IgD-negative memory B cell (primary cell): ENCODE measurements around the gene ABCA6. TPM values are rescaled to one million over a fixed set of nuclear protein-coding genes. Genes with fewer than 3 reads are reported as not detected.
"Not testable (repeated sequence)": the region's sequence is repeated elsewhere in the genome, so short reads cannot be mapped to it uniquely, and the experiment has no call there.

Experiments used
- H3K27ac Mint-ChIP-seq, 3 donors: one replicate each; pipeline ENCODE4 v1.8.0; 2020 to 2022; ENCODE audit warnings: mild to moderate bottlenecking in 3 of 3, mixed read lengths in 3 of 3, moderate library complexity in 1 of 3
- H3K27me3 Mint-ChIP-seq: one replicate; pipeline ENCODE4 v1.8.0; 2021; ENCODE audit warnings: mixed read lengths
- H3K36me3 Mint-ChIP-seq: one replicate; pipeline ENCODE4 v1.8.0; 2020; ENCODE audit warnings: mild to moderate bottlenecking, mixed read lengths
- H3K4me1 Mint-ChIP-seq, 3 donors: one replicate each; pipeline ENCODE4 v1.8.0; 2020 to 2022; ENCODE audit warnings: mixed read lengths in 3 of 3, mild to moderate bottlenecking in 1 of 3
- H3K4me3 Mint-ChIP-seq, 4 donors: one replicate each; pipeline ENCODE4 v1.8.0; 2020 to 2022; ENCODE audit warnings: mild to moderate bottlenecking in 4 of 4, mixed read lengths in 4 of 4, moderate library complexity in 3 of 4
- H3K9me3 Mint-ChIP-seq, 3 donors: one replicate each; pipeline ENCODE4 v1.8.0; 2020 to 2021; ENCODE audit warnings: mixed read lengths in 3 of 3, mild to moderate bottlenecking in 1 of 3
- polyA plus RNA-seq: library from polyadenylated mRNA; unstranded; fragments of 300-500 nt; fragmentation: Illumina TruSeq; gene quantifications from one replicate; pipeline ENCODE4 v1.2.3, GENCODE V29; 2021

The ABCA6 gene
- polyA plus RNA-seq, 1 donor from 2014 or later: 0.80 TPM

DNA sequence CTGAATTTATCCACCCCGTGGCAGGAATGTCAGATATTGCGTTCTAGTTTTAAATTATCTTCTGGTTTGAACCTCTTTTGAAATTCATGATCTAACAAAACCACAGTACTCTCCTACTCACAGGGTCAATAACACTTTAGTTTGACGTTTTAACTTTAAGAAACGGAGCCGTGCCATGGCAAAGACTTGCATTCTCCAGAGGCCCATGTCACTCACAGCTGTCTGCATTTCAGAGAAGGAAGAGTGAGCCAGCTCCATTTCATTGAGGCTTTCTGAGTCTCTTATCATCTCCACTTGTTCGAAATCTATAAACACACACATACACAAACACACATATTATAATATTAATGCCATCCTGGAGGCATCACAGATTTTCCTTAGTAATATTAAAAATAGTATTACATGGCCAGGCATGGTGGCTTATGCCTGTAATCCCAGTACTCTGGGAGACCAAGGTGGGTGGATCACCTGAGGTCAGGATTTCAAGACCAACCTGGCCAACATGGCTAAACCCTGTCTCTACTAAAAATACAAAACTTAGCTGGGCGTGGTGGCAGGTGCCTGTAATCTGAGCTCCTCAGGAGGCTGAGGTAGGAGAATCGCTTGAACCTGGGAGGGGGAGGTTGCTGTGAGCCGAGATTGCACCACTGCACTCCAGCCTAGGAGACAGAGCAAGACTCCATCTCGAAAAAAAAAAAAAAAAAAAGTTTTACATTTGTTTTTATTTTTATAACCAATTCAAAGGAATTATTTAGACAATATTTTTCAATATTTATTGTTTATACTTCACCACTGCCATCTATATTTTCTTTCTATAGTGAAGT is 35.6 kb downstream of the ABCA6 start:
- peaks cover 0 to 10% (median 4%) of the 10 kb centered on the region in 3 donors for H3K4me1 Mint-ChIP-seq
- no peak overlapping the region for H3K27ac Mint-ChIP-seq
- no peaks in the 10 kb centered on the region for H3K27me3 Mint-ChIP-seq
- H3K9me3 Mint-ChIP-seq: peaks cover 0 to 2% (median 0%) of the 10 kb centered on the region in 3 donors
- H3K4me3 Mint-ChIP-seq: no peak overlapping the region
- H3K36me3 Mint-ChIP-seq: peaks cover 7% of the 10 kb centered on the region

DNA sequence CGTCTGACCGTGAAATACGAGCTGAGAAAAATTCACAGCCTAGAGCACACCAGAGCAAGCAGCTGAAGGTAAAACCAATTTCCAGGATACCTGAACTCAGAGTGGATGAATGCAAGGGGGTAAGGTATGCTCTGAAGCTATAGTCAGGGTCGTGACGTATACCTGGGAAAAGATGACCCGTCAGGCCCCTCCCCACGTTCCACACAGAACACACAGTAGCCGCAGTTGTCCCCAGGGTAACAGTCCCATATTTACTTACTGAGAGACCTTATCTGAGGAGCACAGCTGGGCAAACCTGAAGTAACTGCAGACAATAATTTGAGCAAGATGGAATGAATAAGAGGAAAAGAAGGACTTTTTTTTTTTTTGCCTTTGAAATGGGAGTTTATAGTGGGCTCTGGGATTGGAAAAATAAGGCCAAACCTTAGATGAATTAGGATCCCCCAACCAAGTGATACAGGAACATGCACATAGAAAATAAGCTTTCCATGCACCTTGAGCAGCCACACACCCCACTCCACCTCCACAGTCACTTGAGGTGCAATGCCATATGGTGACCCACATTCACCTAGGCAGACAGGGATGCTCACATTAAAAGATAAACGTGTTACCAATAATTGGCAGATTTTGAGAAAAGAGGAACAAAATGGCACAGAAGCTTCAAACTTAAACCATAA is 38.0 kb downstream of the ABCA6 start:
- Mint-ChIP-seq H3K36me3 (peaks cover 6% of the 10 kb centered on the region), H3K9me3 (no peaks in the 10 kb centered on the region), H3K27me3 (no peaks in the 10 kb centered on the region), H3K4me1 (peaks cover 0 to 7% (median 5%) of the 10 kb centered on the region in 3 donors), H3K27ac (no peak overlapping the region), H3K4me3 (no peak overlapping the region)

DNA sequence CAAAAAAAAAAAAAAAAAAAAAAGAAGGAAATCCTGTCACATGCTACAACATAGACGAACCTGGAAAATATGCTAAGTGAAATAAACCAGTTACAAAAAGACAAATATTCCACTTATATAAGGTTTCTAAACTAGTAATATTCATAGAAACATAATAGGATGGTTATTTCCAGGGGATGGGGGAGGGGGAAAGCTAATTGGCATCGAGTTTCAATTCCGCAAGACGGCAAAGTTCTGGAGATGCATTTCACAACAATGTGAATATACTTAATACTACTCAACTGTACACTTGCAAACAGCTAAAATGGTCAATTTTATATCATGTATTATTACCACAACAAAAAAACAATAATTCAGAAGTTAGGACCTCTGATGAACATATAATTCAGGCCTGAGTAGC is 43.1 kb downstream of the ABCA6 start:
- no peak overlapping the region for H3K4me3 Mint-ChIP-seq
- no peaks in the 10 kb centered on the region for H3K9me3 Mint-ChIP-seq
- peaks cover 3 to 14% (median 12%) of the 10 kb centered on the region in 3 donors for H3K4me1 Mint-ChIP-seq
- H3K27ac Mint-ChIP-seq: no peak overlapping the region
- H3K27me3 Mint-ChIP-seq: no peaks in the 10 kb centered on the region
- no peaks in the 10 kb centered on the region for H3K36me3 Mint-ChIP-seq

DNA sequence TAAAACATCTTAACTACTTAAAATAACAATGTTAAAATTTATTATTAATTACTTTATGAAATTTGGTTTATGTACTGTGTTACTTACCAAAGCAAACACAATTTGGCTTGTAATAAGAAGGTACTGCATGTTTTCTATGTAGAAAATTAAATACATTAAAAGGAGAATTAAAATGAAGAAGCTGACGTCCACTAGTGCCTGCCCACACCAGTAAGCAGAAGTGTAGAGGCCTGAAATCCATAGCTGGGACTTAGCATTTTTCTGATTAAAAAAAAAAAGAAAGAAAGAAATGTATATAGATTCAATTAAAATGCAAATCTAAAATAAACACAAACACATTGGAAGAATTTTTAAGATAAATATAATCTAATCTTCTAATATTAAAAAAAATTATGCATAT is 45.2 kb downstream of the ABCA6 start:
- Mint-ChIP-seq H3K4me3 (no peak overlapping the region), H3K27me3 (no peaks in the 10 kb centered on the region), H3K4me1 (peaks cover 7 to 21% (median 20%) of the 10 kb centered on the region in 3 donors), H3K27ac (no peak overlapping the region), H3K36me3 (no peaks in the 10 kb centered on the region), H3K9me3 (no peaks in the 10 kb centered on the region)

DNA sequence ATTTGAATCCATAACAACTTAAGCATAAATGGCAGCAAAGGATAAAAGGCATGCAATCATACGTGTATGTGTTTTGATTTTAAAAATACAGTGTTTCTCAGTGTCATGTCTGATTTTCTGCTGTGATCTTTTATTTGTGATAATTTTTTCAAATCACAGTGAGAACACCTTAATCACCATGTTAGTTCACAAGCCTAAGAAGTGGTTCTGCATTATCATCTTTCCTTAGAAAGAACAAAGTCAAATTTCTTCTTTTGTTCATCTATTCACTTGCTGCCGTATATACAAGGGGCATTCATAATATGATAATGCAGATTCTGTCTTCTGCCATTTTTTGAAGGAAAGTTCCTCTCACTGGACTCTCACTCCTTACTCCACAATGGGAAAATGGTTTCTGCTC is 47.7 kb downstream of the ABCA6 start:
- H3K27ac Mint-ChIP-seq: no peak overlapping the region
- H3K9me3 Mint-ChIP-seq: peaks cover 0 to 1% (median 0%) of the 10 kb centered on the region in 3 donors
- no peaks in the 10 kb centered on the region for H3K36me3 Mint-ChIP-seq
- H3K4me3 Mint-ChIP-seq: peak overlapping the region in 1 of 4 donors; percentile 27
- H3K4me1 Mint-ChIP-seq: peaks cover 6 to 21% (median 16%) of the 10 kb centered on the region in 3 donors
- H3K27me3 Mint-ChIP-seq: no peaks in the 10 kb centered on the region

DNA sequence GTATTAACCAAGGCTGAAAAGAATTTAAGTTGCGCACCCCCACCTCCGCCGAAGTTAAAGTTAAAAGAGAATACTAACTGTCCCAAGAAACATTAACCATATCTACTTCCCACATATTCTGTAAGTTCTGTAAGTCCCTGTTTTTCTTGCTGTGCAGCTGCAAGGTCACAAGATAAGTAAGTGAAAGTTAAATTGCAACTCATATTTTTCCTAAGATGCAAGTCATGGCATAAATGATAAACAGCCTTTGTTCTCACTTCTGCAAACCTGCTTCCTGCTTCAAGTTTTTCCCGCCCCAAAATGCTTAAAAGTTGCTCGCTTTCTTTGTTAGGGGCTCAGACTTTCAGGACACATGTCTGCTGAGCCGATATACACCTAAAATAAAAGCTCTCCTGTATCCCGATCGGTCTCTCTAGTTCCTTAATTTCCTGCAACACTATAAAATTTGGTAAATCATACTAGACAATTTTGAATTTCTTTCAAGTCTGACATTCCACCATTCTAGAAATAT is 48.4 kb downstream of the ABCA6 start:
- H3K36me3 Mint-ChIP-seq: peaks cover 3% of the 10 kb centered on the region
- peaks cover 6 to 21% (median 16%) of the 10 kb centered on the region in 3 donors for H3K4me1 Mint-ChIP-seq
- H3K27me3 Mint-ChIP-seq: no peaks in the 10 kb centered on the region
- H3K9me3 Mint-ChIP-seq: peaks cover 0 to 1% (median 0%) of the 10 kb centered on the region in 3 donors
- H3K27ac Mint-ChIP-seq: peak overlapping the region in 1 of 3 donors; percentile 11
- peak overlapping the region; percentile 11 to 87 (median 76) for H3K4me3 Mint-ChIP-seq

DNA sequence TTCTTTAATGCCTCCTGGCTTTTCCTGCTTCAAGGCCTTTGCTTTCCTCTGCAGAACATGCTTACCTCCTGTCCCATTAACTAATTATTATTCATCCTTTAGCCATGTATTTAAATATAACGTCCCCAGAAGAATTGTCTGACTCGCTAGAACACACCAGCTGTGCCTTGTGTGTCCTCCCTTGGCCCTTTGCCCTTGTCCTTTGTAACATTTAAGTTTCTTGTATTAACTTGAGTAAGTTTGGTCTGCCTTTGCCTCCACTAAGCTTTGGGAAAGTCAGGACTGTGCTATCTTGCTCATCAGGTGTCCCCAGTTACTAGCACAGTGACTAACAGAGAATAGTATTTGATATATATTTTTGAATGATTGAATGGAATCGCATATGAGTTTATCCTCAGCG is 51.3 kb downstream of the ABCA6 start:
- Mint-ChIP-seq H3K4me3 (no peak overlapping the region), H3K4me1 (peaks cover 4 to 17% (median 10%) of the 10 kb centered on the region in 3 donors), H3K36me3 (peaks cover 3% of the 10 kb centered on the region), H3K27me3 (no peaks in the 10 kb centered on the region), H3K27ac (no peak overlapping the region), H3K9me3 (peaks cover 0 to 1% (median 0%) of the 10 kb centered on the region in 3 donors)

DNA sequence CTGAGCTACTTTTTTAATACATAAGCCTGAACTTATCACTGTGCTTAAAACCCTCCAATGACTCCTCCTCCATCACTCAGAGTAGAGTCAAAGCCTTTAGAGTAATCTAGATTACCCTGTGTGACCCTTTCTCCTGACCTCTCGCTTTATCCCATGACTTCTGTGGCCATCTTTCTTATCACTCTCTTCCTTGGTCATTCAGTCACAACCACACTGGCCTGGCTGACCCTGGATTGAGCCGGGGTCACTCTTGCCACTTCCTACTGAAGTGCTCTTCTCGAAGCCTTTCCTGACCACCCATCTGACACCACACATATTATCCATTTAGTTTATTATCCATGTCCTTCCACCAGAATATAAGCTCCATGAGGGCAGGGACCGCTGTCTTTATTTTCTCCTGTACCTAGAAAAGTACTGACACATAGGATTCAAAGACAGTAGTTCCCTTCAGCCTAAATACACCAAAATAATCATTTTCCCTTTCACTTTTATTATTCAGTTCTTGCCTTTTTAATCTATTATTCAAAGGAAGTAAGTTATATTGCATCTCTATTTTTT is 53.0 kb downstream of the ABCA6 start:
- no peak overlapping the region for H3K4me3 Mint-ChIP-seq
- H3K4me1 Mint-ChIP-seq: peaks cover 4 to 8% (median 7%) of the 10 kb centered on the region in 3 donors
- H3K9me3 Mint-ChIP-seq: peaks cover 0 to 2% (median 1%) of the 10 kb centered on the region in 3 donors
- H3K36me3 Mint-ChIP-seq: peaks cover 3% of the 10 kb centered on the region
- no peaks in the 10 kb centered on the region for H3K27me3 Mint-ChIP-seq
- H3K27ac Mint-ChIP-seq: no peak overlapping the region

DNA sequence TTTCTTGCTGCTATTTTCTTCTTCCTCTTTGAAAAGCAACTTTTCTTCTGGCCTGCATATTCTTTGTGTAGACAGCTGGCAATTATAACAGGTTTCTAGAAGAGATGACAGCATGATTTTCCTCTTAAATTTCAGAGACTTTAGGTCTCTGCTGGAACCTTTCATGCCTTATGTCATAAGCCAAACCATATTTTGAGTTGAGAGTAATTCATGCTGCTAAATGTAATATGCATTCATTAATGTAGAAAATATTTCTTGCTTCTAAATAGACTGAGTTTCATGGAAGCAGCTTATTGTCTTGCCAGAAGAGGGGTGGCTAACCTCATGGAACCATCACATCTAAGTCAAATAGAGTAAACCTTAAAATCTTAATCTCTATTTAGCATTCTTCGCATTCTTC is 55.1 kb downstream of the ABCA6 start:
- Mint-ChIP-seq H3K36me3 (peaks cover 3% of the 10 kb centered on the region), H3K27me3 (no peaks in the 10 kb centered on the region), H3K4me1 (no peaks in the 10 kb centered on the region), H3K27ac (no peak overlapping the region), H3K9me3 (peaks cover 1 to 6% (median 3%) of the 10 kb centered on the region in 3 donors), H3K4me3 (no peak overlapping the region)

DNA sequence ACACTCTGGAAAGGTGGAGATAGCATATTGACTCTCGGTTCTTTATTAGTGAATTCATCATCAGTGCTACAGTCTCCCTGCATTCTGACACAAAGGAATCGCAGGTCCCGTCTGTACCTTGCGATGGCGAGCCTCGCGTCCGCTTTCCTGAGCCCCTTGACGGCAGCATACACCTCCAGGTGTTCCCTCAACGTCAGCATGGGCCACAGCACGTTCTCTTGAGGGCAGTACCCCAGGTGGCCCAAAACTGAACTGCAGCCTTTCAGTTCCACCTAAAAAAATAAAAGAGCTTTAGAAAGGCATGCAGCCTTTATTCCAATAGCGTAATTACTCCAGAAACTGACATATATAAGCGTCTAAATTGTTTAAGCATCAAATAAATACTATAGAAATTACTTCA is 56.8 kb downstream of the ABCA6 start:
- peak overlapping the region in 1 of 4 donors; percentile 47 for H3K4me3 Mint-ChIP-seq
- no peak overlapping the region for H3K27ac Mint-ChIP-seq
- H3K27me3 Mint-ChIP-seq: no peaks in the 10 kb centered on the region
- H3K36me3 Mint-ChIP-seq: peaks cover 3% of the 10 kb centered on the region
- H3K4me1 Mint-ChIP-seq: no peaks in the 10 kb centered on the region
- peaks cover 0 to 6% (median 3%) of the 10 kb centered on the region in 3 donors for H3K9me3 Mint-ChIP-seq

DNA sequence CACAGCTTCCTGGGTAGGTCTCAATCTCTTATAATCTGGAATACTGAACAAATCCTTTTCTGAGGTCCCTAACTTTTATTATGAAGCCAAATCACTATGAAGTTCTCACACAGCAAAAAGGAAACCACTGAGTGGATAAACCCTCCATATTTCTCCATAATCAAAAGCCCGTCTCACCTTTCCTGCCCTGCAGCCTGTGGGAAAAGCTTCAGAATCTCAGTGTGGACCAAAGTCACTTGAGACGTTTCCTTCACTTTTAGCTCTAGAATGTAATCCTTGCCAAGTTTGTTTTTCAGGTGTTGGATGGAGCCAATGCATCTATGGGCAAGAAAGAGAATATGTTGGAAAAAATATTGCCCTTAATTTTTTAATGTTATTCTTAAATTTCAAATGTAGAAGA is 59.0 kb downstream of the ABCA6 start:
- H3K4me3 Mint-ChIP-seq: peak overlapping the region in 1 of 4 donors; percentile 29
- no peaks in the 10 kb centered on the region for H3K27me3 Mint-ChIP-seq
- no peaks in the 10 kb centered on the region for H3K36me3 Mint-ChIP-seq
- H3K4me1 Mint-ChIP-seq: no peaks in the 10 kb centered on the region
- no peak overlapping the region for H3K27ac Mint-ChIP-seq
- peaks cover 0 to 6% (median 3%) of the 10 kb centered on the region in 3 donors for H3K9me3 Mint-ChIP-seq

DNA sequence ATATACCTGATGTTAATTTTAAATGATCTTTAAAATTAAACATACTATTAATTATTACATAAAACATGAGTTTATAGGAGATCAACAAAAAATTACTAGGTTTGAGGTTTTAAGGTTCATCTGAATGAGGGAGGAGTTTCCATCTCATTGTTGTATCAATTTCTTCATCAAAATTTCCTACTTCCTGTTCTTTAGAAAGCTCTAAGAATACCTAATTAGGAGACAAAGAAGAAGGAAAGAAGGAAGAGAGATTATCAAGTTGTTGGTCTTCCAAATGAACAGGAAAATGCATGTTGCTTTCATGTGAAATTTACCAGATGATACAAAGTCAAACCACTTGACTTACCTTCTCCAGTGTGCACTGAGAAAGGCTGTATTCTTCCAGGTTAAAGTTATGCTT is 62.8 kb downstream of the ABCA6 start:
- Mint-ChIP-seq H3K27me3 (no peaks in the 10 kb centered on the region), H3K4me1 (no peaks in the 10 kb centered on the region), H3K9me3 (peaks cover 7 to 21% (median 11%) of the 10 kb centered on the region in 3 donors), H3K27ac (no peak overlapping the region), H3K4me3 (no peak overlapping the region), H3K36me3 (no peaks in the 10 kb centered on the region)

DNA sequence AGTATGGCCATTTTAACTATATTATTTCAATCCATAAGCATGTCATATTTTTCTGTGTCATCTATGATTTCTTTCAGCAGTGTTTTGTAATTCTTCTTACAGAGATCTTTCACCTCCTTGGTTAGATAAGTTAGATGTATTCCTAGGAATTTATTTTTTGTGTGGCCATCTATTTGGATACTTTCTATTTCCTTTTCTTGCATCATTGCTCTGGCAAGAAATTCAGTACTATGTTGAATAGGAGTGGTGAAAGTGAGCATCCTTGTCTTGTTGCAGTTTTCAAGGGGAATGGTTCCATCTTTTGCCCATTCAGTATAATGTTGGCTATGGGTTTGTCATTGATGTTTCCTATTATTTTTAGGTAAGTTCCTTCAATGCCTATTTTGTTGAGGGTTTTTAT is 65.9 kb downstream of the ABCA6 start:
- Mint-ChIP-seq H3K27me3 (no peaks in the 10 kb centered on the region), H3K4me3 (no peak overlapping the region), H3K36me3 (peaks cover 2% of the 10 kb centered on the region), H3K9me3 (peaks cover 14 to 37% (median 30%) of the 10 kb centered on the region in 3 donors), H3K27ac (no peak overlapping the region), H3K4me1 (peaks cover 1 to 14% (median 6%) of the 10 kb centered on the region in 3 donors)

DNA sequence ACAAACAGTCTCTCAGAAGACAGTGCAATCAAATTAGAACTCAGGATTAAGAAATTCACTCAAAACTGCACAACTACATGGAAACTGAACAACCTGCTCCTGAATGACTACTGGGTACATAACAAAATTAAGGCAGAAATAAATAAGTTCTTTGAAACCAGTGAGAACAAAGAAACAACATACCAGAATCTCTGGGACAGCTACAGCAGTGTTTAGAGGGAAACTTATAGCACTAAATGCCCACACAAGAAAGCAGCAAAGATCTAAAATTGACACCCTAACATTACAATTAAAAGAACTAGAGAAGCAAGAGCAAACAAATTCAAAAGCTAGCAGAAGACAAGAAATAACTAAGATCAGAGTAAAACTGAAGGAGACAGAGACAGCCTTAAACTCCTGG is 68.3 kb downstream of the ABCA6 start:
- not testable (repeated sequence) for H3K36me3 Mint-ChIP-seq

DNA sequence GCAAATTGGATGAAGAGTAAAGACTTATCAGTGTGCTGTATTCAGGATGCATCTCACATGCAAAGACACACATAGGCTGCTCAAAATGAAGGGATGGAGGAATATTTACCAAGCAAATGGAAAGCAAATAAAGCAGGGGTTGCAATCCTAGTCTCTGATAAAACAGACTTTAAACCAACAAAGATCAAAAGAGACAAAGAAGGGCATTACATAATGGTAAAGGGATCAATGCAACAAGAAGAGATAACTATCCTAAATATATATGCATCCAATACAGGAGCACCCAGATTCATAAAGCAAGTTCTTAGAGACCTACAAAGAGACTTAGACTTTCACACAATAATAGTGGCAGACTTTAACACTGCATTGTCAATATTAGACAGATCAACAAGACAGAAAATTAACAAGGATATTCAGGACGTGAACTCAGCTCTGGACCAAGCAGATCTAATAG is 68.9 kb downstream of the ABCA6 start:
- Mint-ChIP-seq H3K9me3 (peaks cover 14 to 42% (median 30%) of the 10 kb centered on the region in 3 donors), H3K4me1 (peaks cover 4 to 26% (median 12%) of the 10 kb centered on the region in 3 donors), H3K27ac (peak overlapping the region in 1 of 3 donors; percentile 68)
- H3K27me3 Mint-ChIP-seq, H3K4me3 Mint-ChIP-seq, H3K36me3 Mint-ChIP-seq: not testable (repeated sequence)

More for the DNA sequence above, 68.3 kb downstream of the ABCA6 start:
- H3K4me3 Mint-ChIP-seq, H3K27me3 Mint-ChIP-seq, H3K27ac Mint-ChIP-seq: not testable (repeated sequence)
- Mint-ChIP-seq H3K9me3 (peaks cover 14 to 42% (median 30%) of the 10 kb centered on the region in 3 donors), H3K4me1 (peaks cover 4 to 22% (median 10%) of the 10 kb centered on the region in 3 donors)
